H1 (cell line): ENCODE measurements around the gene ANKRD34B. TPM values are rescaled to one million over a fixed set of nuclear protein-coding genes. Genes with fewer than 3 reads are reported as not detected.

ENCODE experiments used
- CTCF ChIA-PET: fragments of 300-600 bp; sonication (Branson Sonifier 250); formaldehyde crosslinking; loops from one replicate; lab custom pipeline; 2021; ENCODE audit not compliant: partially characterized antibody; lab: Charles Lee
- POLR2A ChIA-PET: fragments of 300-600 bp; sonication (Branson Sonifier 250); formaldehyde crosslinking; loops from one replicate; lab custom pipeline; 2021; ENCODE audit warnings: inconsistent platforms; ENCODE audit not compliant: partially characterized antibody; lab: Charles Lee
- DNase-seq, 2 experiments: peaks; one replicate each; pipeline versions ENCODE4 v3.0.0 to v3.0.0-alpha.2; 2010 to 2022; ENCODE audit warnings: low spot score in 2 of 2, low read depth in 1 of 2, mixed read lengths in 1 of 2
- FAIRE-seq: peaks from 2 replicates; lab custom pipeline; 2011; peaks lifted over from hg19 to GRCh38; lab: Jason Lieb, UNC
- H2AFZ ChIP-seq: 2 replicates; pipeline ENCODE4 v1.8.1; 2012; ENCODE audit warnings: low read length, inconsistent platforms
- H2AK5ac ChIP-seq: 2 replicates; pipeline ENCODE4 v1.6.1; 2013; ENCODE audit warnings: low read depth, low read length
- H2BK120ac ChIP-seq: replicated peaks from 2 replicates; pipeline ENCODE3; 2013; ENCODE audit warnings: low read depth, low read length, inconsistent platforms
- H2BK12ac ChIP-seq: 2 replicates; pipeline ENCODE4 v1.6.1; 2013; ENCODE audit warnings: low read depth, low read length
- H2BK15ac ChIP-seq: 2 replicates; pipeline ENCODE4 v1.6.1; 2013; ENCODE audit warnings: low read length
- H2BK20ac ChIP-seq: 2 replicates; pipeline ENCODE4 v1.6.1; 2013; ENCODE audit warnings: low read length
- H2BK5ac ChIP-seq: 2 replicates; pipeline ENCODE4 v1.6.1; 2013; ENCODE audit warnings: low read depth, low read length
- H3K14ac ChIP-seq: 2 replicates; pipeline ENCODE4 v1.6.1; 2013; ENCODE audit warnings: inconsistent platforms; ENCODE audit not compliant: insufficient read length
- H3K18ac ChIP-seq: 2 replicates; pipeline ENCODE4 v1.6.1; 2013; ENCODE audit warnings: low read length; ENCODE audit errors: extremely low read depth
- H3K23ac ChIP-seq: 2 replicates; pipeline ENCODE4 v1.6.1; 2013; ENCODE audit warnings: inconsistent platforms; ENCODE audit not compliant: insufficient read length
- H3K23me2 ChIP-seq: 2 replicates; pipeline ENCODE4 v1.6.1; 2013; ENCODE audit warnings: low read depth, low read length
- H3K27ac ChIP-seq: 2 replicates; pipeline ENCODE4 v1.6.1; 2011; ENCODE audit warnings: low read depth, low read length, inconsistent platforms
- H3K27me3 ChIP-seq, 4 experiments: replicated peaks in 1 of 4; 1 replicate in 1 of 4; 2 replicates in 3 of 4; pipeline versions ENCODE4 v1.6.1 to v1.8.1; 2011 to 2013; ENCODE audit warnings: low read length in 3 of 4, mild to moderate bottlenecking in 3 of 4, inconsistent platforms in 2 of 4, mixed read lengths in 2 of 4, moderate library complexity in 1 of 4; ENCODE audit not compliant: control insufficient read depth in 3 of 4, insufficient read depth in 3 of 4; ENCODE audit errors: extremely low read depth in 1 of 4
- H3K36me3 ChIP-seq, 4 experiments: 2 replicates each; pipeline versions ENCODE4 v1.6.1 to v1.8.1; 2011 to 2013; ENCODE audit warnings: mild to moderate bottlenecking in 4 of 4, low read length in 3 of 4, moderate library complexity in 2 of 4, control low read depth in 1 of 4, inconsistent platforms in 1 of 4; ENCODE audit not compliant: insufficient read depth in 4 of 4, control insufficient read depth in 2 of 4
- H3K4ac ChIP-seq: replicated peaks from 2 replicates; pipeline ENCODE3; 2013; ENCODE audit warnings: low read length, low read depth, mixed read lengths, inconsistent platforms; ENCODE audit not compliant: insufficient read length
- H3K4me1 ChIP-seq, 4 experiments: replicated peaks in 1 of 4; 1 replicate in 1 of 4; 2 replicates in 3 of 4; pipeline versions ENCODE4 v1.6.1 to v1.8.1; 2011 to 2013; ENCODE audit warnings: low read length in 3 of 4, inconsistent platforms in 2 of 4, mixed read lengths in 1 of 4; ENCODE audit not compliant: insufficient read depth in 4 of 4, control insufficient read depth in 3 of 4
- H3K4me2 ChIP-seq, 2 experiments: 2 replicates each; pipeline versions ENCODE4 v1.6.1 to v1.8.1; 2011 to 2013; ENCODE audit warnings: low read depth in 2 of 2, low read length in 2 of 2, control low read depth in 1 of 2, inconsistent platforms in 1 of 2, mild to moderate bottlenecking in 1 of 2; ENCODE audit not compliant: insufficient read depth in 1 of 2
- H3K4me3 ChIP-seq, 4 experiments: fragments of 200-600, 300-600 bp in 1 of 4; sonication (generic), shearing (Covaris generic), sonication (Bioruptor Twin) in 1 of 4; 2 replicates each; pipeline versions ENCODE4 v1.5.1 to v1.8.1; 2011 to 2016; ENCODE audit warnings: low read length in 4 of 4, low read depth in 3 of 4, control low read depth in 2 of 4, inconsistent platforms in 2 of 4, mild to moderate bottlenecking in 2 of 4, mixed read lengths in 1 of 4, moderate library complexity in 1 of 4; ENCODE audit not compliant: insufficient read depth in 2 of 4; ENCODE audit errors: extremely low read depth in 1 of 4
- H3K56ac ChIP-seq: replicated peaks from 2 replicates; pipeline ENCODE3; 2013; ENCODE audit warnings: low read depth, mild to moderate bottlenecking, mixed read lengths, low read length, inconsistent platforms; ENCODE audit not compliant: insufficient read length
- H3K79me1 ChIP-seq: 2 replicates; pipeline ENCODE4 v1.6.1; 2013; ENCODE audit warnings: low read depth, low read length, control low read depth
- H3K79me2 ChIP-seq, 2 experiments: 2 replicates each; pipeline versions ENCODE4 v1.6.1 to v1.8.1; 2012 to 2013; ENCODE audit warnings: low read length in 2 of 2, mild to moderate bottlenecking in 2 of 2, inconsistent platforms in 1 of 2; ENCODE audit not compliant: insufficient read depth in 2 of 2, control insufficient read depth in 1 of 2
- H3K9ac ChIP-seq, 4 experiments: replicated peaks in 1 of 4; 1 replicate in 1 of 4; 2 replicates in 3 of 4; pipeline versions ENCODE4 v1.6.1 to v1.8.1; 2011 to 2013; ENCODE audit warnings: low read depth in 3 of 4, low read length in 3 of 4, control low read depth in 2 of 4, mild to moderate bottlenecking in 2 of 4, moderate library complexity in 2 of 4, inconsistent platforms in 1 of 4; ENCODE audit errors: extremely low read depth in 1 of 4
- H3K9me3 ChIP-seq, 2 experiments: 2 replicates each; pipeline versions ENCODE4 v1.6.1 to v1.8.1; 2012 to 2013; ENCODE audit warnings: mild to moderate bottlenecking in 2 of 2, moderate library complexity in 2 of 2, control low read depth in 1 of 2, inconsistent platforms in 1 of 2, low read depth in 1 of 2, low read length in 1 of 2, mixed read lengths in 1 of 2; ENCODE audit not compliant: insufficient read depth in 2 of 2
- H4K20me1 ChIP-seq, 2 experiments: replicated peaks in 1 of 2; 2 replicates each; pipeline versions ENCODE3 to v1.8.1; 2011 to 2013; ENCODE audit warnings: inconsistent platforms in 2 of 2, low read length in 2 of 2, mild to moderate bottlenecking in 1 of 2; ENCODE audit not compliant: insufficient read depth in 2 of 2, control insufficient read depth in 1 of 2
- H4K5ac ChIP-seq: 2 replicates; pipeline ENCODE4 v1.6.1; 2013; ENCODE audit warnings: low read length, low read depth, mixed read lengths, inconsistent platforms; ENCODE audit not compliant: insufficient read length
- H4K8ac ChIP-seq: 2 replicates; pipeline ENCODE4 v1.8.0; 2013; ENCODE audit warnings: mild to moderate bottlenecking, moderate library complexity, low read length, inconsistent platforms; ENCODE audit not compliant: insufficient read depth; ENCODE audit errors: extremely low read depth
- H4K91ac ChIP-seq: replicated peaks from 2 replicates; pipeline ENCODE3; 2013; ENCODE audit warnings: low read length, mixed read lengths, inconsistent platforms; ENCODE audit not compliant: insufficient read length
- ATF3 ChIP-seq: IDR thresholded peaks from 2 replicates; pipeline ENCODE4 v1.6.1; 2011; ENCODE audit warnings: low read depth, mild to moderate bottlenecking, low read length; ENCODE audit not compliant: insufficient read depth
- CTCF ChIP-seq, 3 experiments: IDR thresholded peaks; 1 replicate in 2 of 3; 2 replicates in 1 of 3; pipeline versions ENCODE4 v1.5.1 to v1.6.1; 2011; ENCODE audit warnings: low read length in 3 of 3, mild to moderate bottlenecking in 3 of 3, inconsistent platforms in 2 of 3, low read depth in 1 of 3, moderate library complexity in 1 of 3; ENCODE audit not compliant: insufficient read depth in 1 of 3; ENCODE audit errors: control extremely low read depth in 1 of 3
- HDAC6 ChIP-seq: IDR thresholded peaks from one replicate; pipeline ENCODE4 v1.7.1; 2012; ENCODE audit warnings: low read depth, mild to moderate bottlenecking, inconsistent platforms, low read length, moderate library complexity
- JUN ChIP-seq: IDR thresholded peaks from 2 replicates; pipeline ENCODE4 v1.6.1; 2011; ENCODE audit warnings: low read depth, mild to moderate bottlenecking, improper control_type of control experiment, low read length
- PHF8 ChIP-seq: fragments of 200-600 bp; sonication (generic); conservative IDR thresholded peaks from 2 replicates; pipeline ENCODE4 v1.7.1; 2012; ENCODE audit warnings: low read depth, mild to moderate bottlenecking, inconsistent platforms, low read length, moderate library complexity
- POLR2A ChIP-seq, 2 experiments: IDR thresholded peaks; 1 replicate in 1 of 2; 2 replicates in 1 of 2; pipeline ENCODE4 v1.6.1; 2011; ENCODE audit warnings: low read depth in 2 of 2, low read length in 2 of 2, mild to moderate bottlenecking in 2 of 2; ENCODE audit errors: control extremely low read depth in 1 of 2
- RFX5 ChIP-seq: IDR thresholded peaks from 2 replicates; pipeline ENCODE4 v1.6.1; 2011; ENCODE audit warnings: low read depth, low read length, improper control_type of control experiment, borderline replicate concordance
- SIX5 ChIP-seq: IDR thresholded peaks from 2 replicates; pipeline ENCODE4 v1.6.1; 2011; ENCODE audit warnings: mild to moderate bottlenecking, low read depth, low read length
- SRF ChIP-seq: IDR thresholded peaks from 2 replicates; pipeline ENCODE4 v1.6.1; 2011; ENCODE audit warnings: mild to moderate bottlenecking, low read depth, low read length, moderate library complexity
- USF2 ChIP-seq: IDR thresholded peaks from 2 replicates; pipeline ENCODE4 v1.6.1; 2011; ENCODE audit warnings: low read length, improper control_type of control experiment
- WGBS, 2 experiments: shearing (Covaris generic) in 1 of 2; methylation state at CpG; one replicate each; pipeline versions ENCODE4 v1.1.6 to v1.1.7; 2013 to 2015; ENCODE audit warnings: low lambda C conversion rate in 2 of 2, mixed read lengths in 2 of 2, inconsistent platforms in 1 of 2, low coverage in 1 of 2, missing lambda C conversion rate in 1 of 2; ENCODE audit not compliant: insufficient replicate concordance in 2 of 2, insufficient coverage in 1 of 2, insufficient read length in 1 of 2; ENCODE audit errors: extremely low coverage in 1 of 2, missing lambda C conversion rate in 1 of 2; 5-methylcytosine and 5-hydroxymethylcytosine counted together
- polyA plus RNA-seq, 7 experiments: library from polyadenylated mRNA; depleted of rRNA in 3 of 7; stranded (reverse) in 5 of 7; unstranded in 2 of 7; fragments of >200 nt in 5 of 7; fragments of 200-250 nt in 2 of 7; gene quantifications; 1 replicate in 5 of 7; 2 replicates in 1 of 7; 4 replicates in 1 of 7; pipeline versions ENCODE4 v1.2.1 to v1.2.3, GENCODE V29; 2011 to 2013; ENCODE audit warnings: missing spikeins in 2 of 7, mixed read lengths in 2 of 7
- total RNA-seq: library from RNA; stranded (reverse); fragmentation: NEBNext Ultra II Directional; extraction: Animal tissue kit (Norgen Biotek cat#: 25700); gene quantifications from 2 replicates; pipeline ENCODE4 v1.2.1, GENCODE V29; 2021

ANKRD34B gene
- total and polyA plus RNA-seq, 2 of the 8 experiments (the other 6 are each of a cell fraction or from before 2014, with no cell fraction given), result 1.5 to 6.3 TPM

GRCh38 chr5:80568251-80568650, 1.8 kb downstream of the ANKRD34B start:
- H4K20me1 ChIP-seq, result no peaks in the 10 kb centered on the region
- no peak overlapping the region for H4K8ac ChIP-seq
- peaks cover 0 to 4% (median 0%) of the 10 kb centered on the region in 4 experiments; a peak in 2 of 7 replicates for H3K4me1 ChIP-seq
- H3K14ac ChIP-seq, result no peak overlapping the region
- no peak overlapping the region for H3K9ac ChIP-seq
- peaks cover 15 to 32% (median 25%) of the 10 kb centered on the region in 4 experiments for H3K27me3 ChIP-seq
- H2BK5ac ChIP-seq, result no peak overlapping the region
- H2BK15ac ChIP-seq, result no peak overlapping the region
- H3K9me3 ChIP-seq, result no peaks in the 10 kb centered on the region
- H2BK120ac ChIP-seq, result no peak overlapping the region
- no peak overlapping the region for H4K5ac ChIP-seq
- no peak overlapping the region for H3K4ac ChIP-seq
- ChIA-PET POLR2A (interaction anchor here (0.6 to 1.0 kb wide), 3 partner anchors 14 to 86 kb away, joined by 3 read pairs; partner anchors contain the start of gene MSH3), CTCF (interaction anchor here (0.6 to 2.0 kb wide), 5 partner anchors 9 to 396 kb away, joined by 3 to 8 read pairs (median 5); no protein-coding TSS in a partner anchor)
- H3K23ac ChIP-seq, result no peak overlapping the region
- H2BK20ac ChIP-seq, result no peak overlapping the region
- no peak overlapping the region for H3K27ac ChIP-seq
- H3K36me3 ChIP-seq, result no peaks in the 10 kb centered on the region
- no peak overlapping the region for H2AK5ac ChIP-seq
- DNase-seq, result peak in 1 of 2 experiments; percentile 43
- H2AFZ ChIP-seq, result no peak overlapping the region
- H3K4me2 ChIP-seq, result peak overlapping the region in 1 of 2 experiments; percentile 90; a peak in 2 of 4 replicates
- no peak overlapping the region for H4K91ac ChIP-seq
- peaks cover 13% of the 10 kb centered on the region; the same call in 1 of the 2 replicates for H3K23me2 ChIP-seq
- H3K18ac ChIP-seq, result no peak overlapping the region
- no peak for FAIRE-seq
- 79% methylated on average over 6 of the region's 6 CpGs; no CpG with 5 or more reads in 1 of the 2 experiments for WGBS, 2 experiments
- H3K79me1 ChIP-seq, result no peaks in the 10 kb centered on the region
- H3K79me2 ChIP-seq, result no peaks in the 10 kb centered on the region
- no peak overlapping the region for H3K4me3 ChIP-seq
- no peak overlapping the region for H2BK12ac ChIP-seq
- no peak overlapping the region for H3K56ac ChIP-seq
- TF ChIP-seq RFX5 (no peak), SRF (no peak), PHF8 (no peak), JUN (no peak), CTCF (IDR thresholded peaks at IDR 0.05; ENCODE audit: control extremely low read depth in 1 of 3, insufficient read depth in 1 of 3, low read depth in 1 of 3, low read length in 3 of 3) (no peak), POLR2A (IDR thresholded peaks at IDR 0.05; ENCODE audit: control extremely low read depth in 1 of 2, low read depth in 2 of 2, low read length in 2 of 2) (no peak), SIX5 (no peak), HDAC6 (no peak), ATF3 (no peak), USF2 (no peak)
